ENCODE data around the gene CDH13. TPM values are rescaled to one million over a fixed set of nuclear protein-coding genes. Genes with fewer than 3 reads are reported as not detected.

CDH13 gene
- total RNA-seq, 1 experiment from 2014 or later, result 2.1 TPM

DNA sequence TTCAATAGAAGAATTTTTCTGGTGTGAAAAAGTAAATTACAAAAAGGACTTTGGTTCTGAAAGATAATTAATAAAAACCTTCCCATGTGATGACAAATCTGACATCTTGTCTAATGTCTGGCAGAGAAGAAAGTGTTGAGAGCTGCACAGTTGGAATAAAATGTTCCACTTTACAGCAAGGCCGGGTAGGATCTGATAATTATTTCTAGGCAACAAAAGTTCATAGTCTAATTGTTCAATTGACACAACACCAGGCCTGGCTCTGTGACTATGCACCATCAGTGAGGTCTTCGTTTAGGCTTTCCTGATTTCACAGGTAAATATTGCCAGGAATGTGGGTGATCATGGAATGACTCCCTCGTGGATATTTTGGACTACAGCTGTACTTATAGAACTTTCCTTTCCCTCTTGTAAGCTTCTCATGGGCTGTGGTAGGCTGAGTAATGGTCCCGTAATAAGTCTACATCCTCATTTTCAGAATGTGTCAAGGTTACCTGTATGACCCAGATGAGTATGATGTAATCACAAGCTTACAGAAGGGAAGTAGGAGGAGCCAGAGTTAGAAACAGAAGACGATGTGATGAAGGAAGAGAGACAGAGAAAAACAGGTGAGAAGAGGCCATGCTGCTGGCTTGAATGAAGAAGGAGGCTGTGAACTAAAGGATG, 217.0 kb downstream of the CDH13 start:
- no peak for TF ChIP-seq EZH2 (IDR thresholded peaks at IDR 0.05; ENCODE audit: borderline replicate concordance, low read depth, low read length, poor library complexity, severe bottlenecking)
- TF ChIP-seq, protein P1, sequence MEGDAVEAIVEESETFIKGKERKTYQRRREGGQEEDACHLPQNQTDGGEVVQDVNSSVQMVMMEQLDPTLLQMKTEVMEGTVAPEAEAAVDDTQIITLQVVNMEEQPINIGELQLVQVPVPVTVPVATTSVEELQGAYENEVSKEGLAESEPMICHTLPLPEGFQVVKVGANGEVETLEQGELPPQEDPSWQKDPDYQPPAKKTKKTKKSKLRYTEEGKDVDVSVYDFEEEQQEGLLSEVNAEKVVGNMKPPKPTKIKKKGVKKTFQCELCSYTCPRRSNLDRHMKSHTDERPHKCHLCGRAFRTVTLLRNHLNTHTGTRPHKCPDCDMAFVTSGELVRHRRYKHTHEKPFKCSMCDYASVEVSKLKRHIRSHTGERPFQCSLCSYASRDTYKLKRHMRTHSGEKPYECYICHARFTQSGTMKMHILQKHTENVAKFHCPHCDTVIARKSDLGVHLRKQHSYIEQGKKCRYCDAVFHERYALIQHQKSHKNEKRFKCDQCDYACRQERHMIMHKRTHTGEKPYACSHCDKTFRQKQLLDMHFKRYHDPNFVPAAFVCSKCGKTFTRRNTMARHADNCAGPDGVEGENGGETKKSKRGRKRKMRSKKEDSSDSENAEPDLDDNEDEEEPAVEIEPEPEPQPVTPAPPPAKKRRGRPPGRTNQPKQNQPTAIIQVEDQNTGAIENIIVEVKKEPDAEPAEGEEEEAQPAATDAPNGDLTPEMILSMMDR (conservative IDR thresholded peaks at IDR 0.05; ENCODE audit: low read depth, low read length), result no peak
- intact Hi-C loops (cut with micrococcal nuclease; ENCODE audit: unreplicated experiment), result no loop called here
- DNase-seq (ENCODE audit: low spot score), result no peak
- Histone ChIP-seq H3K36me3 (ENCODE audit: insufficient read depth, low read length, poor library complexity, severe bottlenecking) (no peaks in the 10 kb centered on the region), H3K9me3 (ENCODE audit: low read depth, low read length, poor library complexity, severe bottlenecking) (no peaks in the 10 kb centered on the region), H3K4me1 (ENCODE audit: insufficient read depth, low read length, poor library complexity, severe bottlenecking) (no peaks in the 10 kb centered on the region), H3K4me3 (ENCODE audit: low read depth, low read length, poor library complexity, severe bottlenecking) (no peak overlapping the region), H3K27ac (ENCODE audit: low read depth, low read length, poor library complexity, severe bottlenecking) (no peak overlapping the region), H3K27me3 (replicated peaks; ENCODE audit: insufficient read depth, low read depth, low read length, poor library complexity) (peaks cover 8% of the 10 kb centered on the region)
- ChIA-PET POLR2A (ENCODE audit: low non-redundant PET) (no interaction called here), CTCF (no interaction called here)
- no TSS peak for BruUV-seq (replicated peaks)

DNA sequence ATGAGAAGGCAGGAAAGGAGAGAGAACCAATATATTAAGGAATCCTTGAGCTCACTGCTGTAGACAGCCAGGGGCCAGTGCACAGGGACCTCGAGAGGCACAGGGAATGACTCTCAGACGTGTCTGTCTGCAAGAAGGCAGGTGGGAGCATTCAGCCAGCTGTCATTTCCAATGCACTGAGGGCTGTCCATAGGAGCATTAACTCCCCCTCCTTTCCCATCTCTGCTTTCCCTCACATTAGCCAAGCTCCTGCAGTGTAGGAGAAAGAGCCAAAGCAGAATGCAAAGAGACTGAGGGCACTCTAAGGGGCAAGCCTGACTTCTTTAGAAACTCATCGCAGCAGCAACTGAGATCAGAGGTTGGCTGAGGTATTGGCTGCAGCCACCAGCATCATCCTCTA, 218.3 kb downstream of the CDH13 start:
- Histone ChIP-seq H3K4me3 (ENCODE audit: low read depth, low read length, poor library complexity, severe bottlenecking) (no peak overlapping the region), H3K27me3 (replicated peaks; ENCODE audit: insufficient read depth, low read depth, low read length, poor library complexity) (peaks cover 9% of the 10 kb centered on the region), H3K27ac (ENCODE audit: low read depth, low read length, poor library complexity, severe bottlenecking) (no peak overlapping the region), H3K4me1 (ENCODE audit: insufficient read depth, low read length, poor library complexity, severe bottlenecking) (no peaks in the 10 kb centered on the region), H3K36me3 (ENCODE audit: insufficient read depth, low read length, poor library complexity, severe bottlenecking) (no peaks in the 10 kb centered on the region), H3K9me3 (ENCODE audit: low read depth, low read length, poor library complexity, severe bottlenecking) (no peaks in the 10 kb centered on the region)
- ChIA-PET POLR2A (ENCODE audit: low non-redundant PET) (no interaction called here), CTCF (no interaction called here)
- TF ChIP-seq EZH2 (IDR thresholded peaks at IDR 0.05; ENCODE audit: borderline replicate concordance, low read depth, low read length, poor library complexity, severe bottlenecking), result no peak
- TF ChIP-seq, protein P1 (conservative IDR thresholded peaks at IDR 0.05; ENCODE audit: low read depth, low read length), result no peak
- intact Hi-C loops (cut with micrococcal nuclease; ENCODE audit: unreplicated experiment), result no loop called here
- no peak for DNase-seq (ENCODE audit: low spot score)
- BruUV-seq (replicated peaks), result no TSS peak

DNA sequence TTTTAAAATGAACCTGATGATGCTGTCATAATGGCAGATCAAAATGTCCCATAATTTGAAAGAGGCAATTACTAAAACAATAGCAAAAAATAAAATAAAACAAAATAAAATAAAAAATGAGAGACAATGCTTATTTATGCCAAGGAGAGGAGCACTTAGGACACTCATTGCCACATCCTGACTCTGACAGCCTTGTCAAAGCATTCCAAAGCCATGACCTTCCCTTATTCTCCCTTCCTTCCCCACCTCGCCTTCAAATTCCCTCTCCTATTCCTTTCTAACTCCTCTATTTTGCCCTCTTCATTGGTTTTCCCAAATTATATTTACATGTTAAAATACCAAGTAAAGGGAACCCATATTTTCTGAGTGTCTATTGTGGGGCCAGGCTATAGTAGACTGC, 220.0 kb downstream of the CDH13 start:
- POLR2A ChIA-PET (ENCODE audit: low non-redundant PET), result no interaction called here
- Histone ChIP-seq H3K36me3 (ENCODE audit: insufficient read depth, low read length, poor library complexity, severe bottlenecking) (no peaks in the 10 kb centered on the region), H3K27me3 (replicated peaks; ENCODE audit: insufficient read depth, low read depth, low read length, poor library complexity) (peaks cover 9% of the 10 kb centered on the region), H3K4me1 (ENCODE audit: insufficient read depth, low read length, poor library complexity, severe bottlenecking) (no peaks in the 10 kb centered on the region), H3K27ac (ENCODE audit: low read depth, low read length, poor library complexity, severe bottlenecking) (no peak overlapping the region), H3K9me3 (ENCODE audit: low read depth, low read length, poor library complexity, severe bottlenecking) (no peaks in the 10 kb centered on the region), H3K4me3 (ENCODE audit: low read depth, low read length, poor library complexity, severe bottlenecking) (no peak overlapping the region)
- TF ChIP-seq, protein P1 (conservative IDR thresholded peaks at IDR 0.05; ENCODE audit: low read depth, low read length), result no peak
- TF ChIP-seq EZH2 (IDR thresholded peaks at IDR 0.05; ENCODE audit: borderline replicate concordance, low read depth, low read length, poor library complexity, severe bottlenecking), result no peak
- no peak for DNase-seq (ENCODE audit: low spot score)
- CTCF ChIA-PET, result no interaction called here
- intact Hi-C loops (cut with micrococcal nuclease; ENCODE audit: unreplicated experiment), result no loop called here
- BruUV-seq (replicated peaks), result no TSS peak

Measured in A673 (cell line).